Lower leg skin (tissue), 4 donors: Measurements from ENCODE around the gene MED7. TPM values are rescaled to one million over a fixed set of nuclear protein-coding genes. Genes with fewer than 3 reads are reported as not detected.

Experiments used
- DNase-seq, 2 donors: peaks; one replicate each; pipeline ENCODE4 v3.0.0-alpha.2; 2019; ENCODE audit warnings: low spot score in 2 of 2
- H3K4me3 ChIP-seq: fragments of 200-600 bp; sonication (generic); 2 replicates; pipeline ENCODE4 v1.5.1; 2017; ENCODE audit warnings: mild to moderate bottlenecking, low read depth; ENCODE audit not compliant: poor library complexity, severe bottlenecking
- POLR2A ChIP-seq, 2 donors: fragments of 450-650 bp; IDR thresholded peaks; one replicate each; pipeline ENCODE4 v1.6.1; 2016 to 2017; ENCODE audit warnings: antibody characterized with exemption in 2 of 2, mild to moderate bottlenecking in 1 of 2, moderate library complexity in 1 of 2
- WGBS, 2 donors: methylation state at CpG; one replicate each; pipeline ENCODE4 v1.1.5; 2018; 5-methylcytosine and 5-hydroxymethylcytosine counted together
- intact Hi-C: fragments of 100-400 bp; cut with DNase I; formaldehyde crosslinking; loops from one replicate; pipeline ENCODE4 v1.15.0; 2023; ENCODE audit warnings: low total_unique reads
- total RNA-seq, 4 donors: library from RNA; depleted of rRNA; stranded (reverse); fragments of >200 nt; gene quantifications; one replicate each; pipeline ENCODE4 v1.1.0, GENCODE V29; 2016
- TF ChIP-seq, protein P1 (sequence below), 3 donors: fragments of 450-650 bp; IDR thresholded peaks; one replicate each; pipeline ENCODE4 v1.5.1; 2016; ENCODE audit warnings: antibody characterized with exemption in 3 of 3, mild to moderate bottlenecking in 3 of 3, moderate library complexity in 2 of 3

The MED7 gene
- total RNA-seq, 4 donors from 2014 or later = 6.2 to 11.2 (median 8.4) TPM

- intact Hi-C loops = no loop called here
- H3K4me3 ChIP-seq = no peak overlapping the region
- 75% methylated on average over 6 of the region's 6 CpGs for whole genome bisulfite sequencing, 2 donors
- DNase-seq = peak in 1 of 2 donors; percentile 57
- TF ChIP-seq, protein P1, sequence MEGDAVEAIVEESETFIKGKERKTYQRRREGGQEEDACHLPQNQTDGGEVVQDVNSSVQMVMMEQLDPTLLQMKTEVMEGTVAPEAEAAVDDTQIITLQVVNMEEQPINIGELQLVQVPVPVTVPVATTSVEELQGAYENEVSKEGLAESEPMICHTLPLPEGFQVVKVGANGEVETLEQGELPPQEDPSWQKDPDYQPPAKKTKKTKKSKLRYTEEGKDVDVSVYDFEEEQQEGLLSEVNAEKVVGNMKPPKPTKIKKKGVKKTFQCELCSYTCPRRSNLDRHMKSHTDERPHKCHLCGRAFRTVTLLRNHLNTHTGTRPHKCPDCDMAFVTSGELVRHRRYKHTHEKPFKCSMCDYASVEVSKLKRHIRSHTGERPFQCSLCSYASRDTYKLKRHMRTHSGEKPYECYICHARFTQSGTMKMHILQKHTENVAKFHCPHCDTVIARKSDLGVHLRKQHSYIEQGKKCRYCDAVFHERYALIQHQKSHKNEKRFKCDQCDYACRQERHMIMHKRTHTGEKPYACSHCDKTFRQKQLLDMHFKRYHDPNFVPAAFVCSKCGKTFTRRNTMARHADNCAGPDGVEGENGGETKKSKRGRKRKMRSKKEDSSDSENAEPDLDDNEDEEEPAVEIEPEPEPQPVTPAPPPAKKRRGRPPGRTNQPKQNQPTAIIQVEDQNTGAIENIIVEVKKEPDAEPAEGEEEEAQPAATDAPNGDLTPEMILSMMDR (IDR thresholded peaks at IDR 0.05) = no peak
- TF ChIP-seq POLR2A (IDR thresholded peaks at IDR 0.05) = no peak
Measured at GRCh38 chr5:157159209-157159751, 16.6 kb upstream of the MED7 start.

DNA sequence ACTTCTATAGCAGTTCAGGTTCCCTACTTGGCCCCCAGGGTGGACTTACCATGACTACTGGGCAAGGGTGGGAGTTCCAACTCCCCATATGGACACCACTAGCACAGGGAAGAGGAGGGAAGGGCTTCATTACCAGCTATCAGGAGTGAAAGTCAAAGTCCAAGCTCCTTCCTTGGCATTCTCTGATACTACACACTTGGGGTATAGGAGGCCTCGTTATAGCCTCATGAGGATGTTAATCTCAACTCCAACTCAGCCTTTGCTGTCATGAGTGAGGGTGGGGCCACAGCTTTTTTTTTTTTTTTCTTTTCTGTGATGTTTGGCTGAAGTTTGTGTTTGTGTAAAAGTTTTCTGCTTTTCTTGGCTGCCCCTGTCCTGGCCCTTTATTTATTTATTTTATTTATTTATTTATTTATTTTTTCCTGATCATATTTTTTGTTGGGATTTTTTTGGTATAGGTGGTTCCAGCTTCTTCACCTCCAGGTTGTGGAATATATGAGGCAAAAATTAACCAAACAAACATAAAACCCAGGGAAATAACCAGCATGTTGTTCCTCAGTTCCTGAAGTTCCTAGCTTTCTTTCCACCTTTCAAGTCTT is 14.7 kb upstream of the MED7 start:
- no peak overlapping the region for H3K4me3 ChIP-seq
- WGBS, 2 donors = 95 to 96% methylated on average over 1 of the region's 1 CpG
- intact Hi-C loops = no loop called here
- TF ChIP-seq, protein P1 (IDR thresholded peaks at IDR 0.05) = no peak
- TF ChIP-seq POLR2A (IDR thresholded peaks at IDR 0.05) = no peak
- DNase-seq = no peak

- DNase-seq = no peak
- H3K4me3 ChIP-seq = no peak overlapping the region
- intact Hi-C loops = no loop called here
- 84 to 88% methylated on average over 3 of the region's 3 CpGs for WGBS, 2 donors
- TF ChIP-seq, protein P1 (IDR thresholded peaks at IDR 0.05) = no peak
- TF ChIP-seq POLR2A (IDR thresholded peaks at IDR 0.05) = no peak
Measured at GRCh38 chr5:157155297-157155696, 12.6 kb upstream of the MED7 start.

- H3K4me3 ChIP-seq = no peak overlapping the region
- 71 to 73% methylated on average over 3 of the region's 3 CpGs for WGBS, 2 donors
- peak in 1 of 2 donors; percentile 62 for DNase-seq
- intact Hi-C loops = no loop called here
- TF ChIP-seq, protein P1 (IDR thresholded peaks at IDR 0.05) = no peak
- TF ChIP-seq POLR2A (IDR thresholded peaks at IDR 0.05) = no peak
Measured at GRCh38 chr5:157150995-157151394, 8.3 kb upstream of the MED7 start.

GRCh38 chr5:157148734-157149615 is 6.3 kb upstream of the MED7 start:
- TF ChIP-seq POLR2A (IDR thresholded peaks at IDR 0.05) = no peak
- TF ChIP-seq, protein P1 (IDR thresholded peaks at IDR 0.05) = peak in 1 of 3 donors; percentile 37
- 74 to 76% methylated on average over 14 of the region's 14 CpGs for WGBS, 2 donors
- H3K4me3 ChIP-seq = no peak overlapping the region
- peak; percentile 55 to 89 for DNase-seq
- intact Hi-C loops = no loop called here
